Endothelial cell of umbilical vein (primary cell): ENCODE data around the gene SHISA6. TPM values are rescaled to one million over a fixed set of nuclear protein-coding genes. Genes with fewer than 3 reads are reported as not detected.

Source experiments
- BruUV-seq: library from RNA; stranded (reverse); fragments of 400-500 nt; replicated peaks from 2 replicates; lab custom pipeline; 2021; lab: Mats Ljungman, UMichigan
- CTCF ChIA-PET: fragments of 300-600, 350-600 bp; sonication (Branson Sonifier 250); formaldehyde crosslinking; loops from one replicate; lab custom pipeline; 2021; ENCODE audit warnings: antibody characterized with exemption, inconsistent platforms; lab: Charles Lee
- POLR2A ChIA-PET: fragments of 300-600, 350-600 bp; sonication (Branson Sonifier 250); formaldehyde crosslinking; loops from one replicate; lab custom pipeline; 2021; ENCODE audit warnings: antibody characterized with exemption, inconsistent platforms; lab: Charles Lee
- DNase-seq: peaks from one replicate; pipeline ENCODE4 v3.0.0-alpha.2; 2011; ENCODE audit warnings: low read depth, low spot score
- FAIRE-seq: peaks from 2 replicates; lab custom pipeline; 2011; peaks lifted over from hg19 to GRCh38; lab: Jason Lieb, UNC
- H2AFZ ChIP-seq: 2 replicates; pipeline ENCODE4 v1.6.0; 2012; ENCODE audit warnings: low read depth, low read length, control low read depth, inconsistent platforms
- H3K27ac ChIP-seq: 2 replicates; pipeline ENCODE4 v1.5.1; 2011; ENCODE audit warnings: low read depth, mild to moderate bottlenecking, control low read depth, low read length, moderate library complexity; ENCODE audit not compliant: insufficient read depth
- H3K27me3 ChIP-seq, 2 experiments: 2 replicates each; pipeline versions ENCODE4 v1.6.0 to v1.6.1; 2011; ENCODE audit warnings: low read length in 2 of 2, mixed read lengths in 1 of 2; ENCODE audit not compliant: control insufficient read depth in 2 of 2, insufficient read depth in 2 of 2
- H3K36me3 ChIP-seq, 2 experiments: 2 replicates in 1 of 2; 3 replicates in 1 of 2; pipeline ENCODE4 v1.5.1; 2011; ENCODE audit warnings: low read length in 2 of 2, mild to moderate bottlenecking in 1 of 2, moderate library complexity in 1 of 2; ENCODE audit not compliant: control insufficient read depth in 2 of 2, insufficient read depth in 2 of 2; ENCODE audit errors: extremely low read depth in 1 of 2
- H3K4me1 ChIP-seq: 3 replicates; pipeline ENCODE4 v1.5.1; 2011; ENCODE audit warnings: mild to moderate bottlenecking, low read length; ENCODE audit not compliant: control insufficient read depth, insufficient read depth; ENCODE audit errors: extremely low read depth
- H3K4me2 ChIP-seq: 2 replicates; pipeline ENCODE4 v1.6.1; 2011; ENCODE audit warnings: low read length, control low read depth, mixed read lengths; ENCODE audit not compliant: insufficient read depth
- H3K4me3 ChIP-seq, 3 experiments: fragments of 200-600 bp in 1 of 3; sonication (generic), shearing (Covaris generic) in 1 of 3; replicated peaks in 1 of 3; 2 replicates each; pipeline ENCODE4 v1.5.1; 2011 to 2016; ENCODE audit warnings: control low read depth in 3 of 3, low read length in 3 of 3, mild to moderate bottlenecking in 2 of 3, inconsistent platforms in 1 of 3, low read depth in 1 of 3, moderate library complexity in 1 of 3; ENCODE audit not compliant: insufficient read depth in 1 of 3
- H3K79me2 ChIP-seq: 2 replicates; pipeline ENCODE4 v1.6.0; 2012; ENCODE audit warnings: low read length, inconsistent platforms; ENCODE audit not compliant: control insufficient read depth, insufficient read depth
- H3K9ac ChIP-seq: replicated peaks from 2 replicates; pipeline ENCODE3; 2011; ENCODE audit warnings: low read length, control low read depth; ENCODE audit not compliant: insufficient read depth; ENCODE audit errors: extremely low read depth
- H3K9me1 ChIP-seq: replicated peaks from 3 replicates; pipeline ENCODE4 v1.6.0; 2011; ENCODE audit warnings: mild to moderate bottlenecking, low read length; ENCODE audit not compliant: control insufficient read depth, insufficient read depth; ENCODE audit errors: extremely low read depth
- H3K9me3 ChIP-seq: replicated peaks from 2 replicates; pipeline ENCODE4 v1.5.1; 2012; ENCODE audit warnings: low read length, inconsistent platforms; ENCODE audit not compliant: control insufficient read depth, insufficient read depth
- H4K20me1 ChIP-seq: replicated peaks from 2 replicates; pipeline ENCODE3; 2011; ENCODE audit warnings: mild to moderate bottlenecking, low read length; ENCODE audit not compliant: control insufficient read depth, insufficient read depth; ENCODE audit errors: extremely low read depth
- EZH2 ChIP-seq: IDR thresholded peaks from 2 replicates; pipeline ENCODE4 v1.6.1; 2012; ENCODE audit warnings: borderline replicate concordance, low read depth, mild to moderate bottlenecking, moderate library complexity, low read length, inconsistent platforms; ENCODE audit not compliant: severe bottlenecking
- FOS ChIP-seq: IDR thresholded peaks from 2 replicates; pipeline ENCODE4 v1.6.1; 2011; ENCODE audit warnings: mild to moderate bottlenecking, low read length, moderate library complexity, borderline replicate concordance; ENCODE audit not compliant: insufficient read depth
- GATA2 ChIP-seq: IDR thresholded peaks from 2 replicates; pipeline ENCODE4 v1.7.0; 2011; ENCODE audit warnings: low read depth, mild to moderate bottlenecking, moderate library complexity, mixed read lengths, low read length; ENCODE audit not compliant: insufficient read length, insufficient read depth
- JUN ChIP-seq: IDR thresholded peaks from 2 replicates; pipeline ENCODE4 v1.6.1; 2011; ENCODE audit warnings: borderline replicate concordance, low read depth; ENCODE audit not compliant: insufficient read length, insufficient read depth
- MYC ChIP-seq: IDR thresholded peaks from one replicate; pipeline ENCODE4 v1.6.1; 2011; ENCODE audit warnings: mild to moderate bottlenecking, low read depth, low read length
- POLR2A ChIP-seq: IDR thresholded peaks from 2 replicates; pipeline ENCODE4 v1.6.1; 2012; ENCODE audit warnings: low read depth, mild to moderate bottlenecking, control low read depth, low read length
- POLR2AphosphoS5 ChIP-seq: IDR thresholded peaks from 2 replicates; pipeline ENCODE4 v1.6.1; 2012; ENCODE audit warnings: low read depth, mild to moderate bottlenecking, control low read depth, low read length, moderate library complexity; ENCODE audit not compliant: insufficient read depth
- dilution Hi-C: fragments of 300-500 bp; cut with MboI; formaldehyde crosslinking; loops from one replicate; pipeline ENCODE4 v1.15.0; 2019; ENCODE audit warnings: low sequenced_read_pairs; ENCODE audit not compliant: extremely low pct_ligation_motif_present
- intact Hi-C: fragments of 100-400 bp; cut with micrococcal nuclease; formaldehyde crosslinking; loops from one replicate; pipeline ENCODE4 v1.10.0; 2022
- polyA plus RNA-seq, 4 experiments: library from polyadenylated mRNA; depleted of rRNA in 3 of 4; stranded (reverse) in 3 of 4; unstranded in 1 of 4; fragments of >200 nt; gene quantifications; 2 replicates each; pipeline versions ENCODE4 v1.2.1 to v1.2.3, GENCODE V29; 2011 to 2012; ENCODE audit warnings: missing spikeins in 1 of 4
- total RNA-seq: library from RNA; stranded (reverse); gene quantifications from 2 replicates; pipeline ENCODE4 v1.2.3, GENCODE V29; 2021
- TF ChIP-seq, protein P1 (sequence below): IDR thresholded peaks from 2 replicates; pipeline ENCODE4 v1.6.1; 2011; ENCODE audit not compliant: insufficient read depth, insufficient read length
- TF ChIP-seq, protein P2 (sequence below), 2 donors: IDR thresholded peaks; 1 replicate in 1 of 2; 2 replicates in 1 of 2; pipeline ENCODE4 v1.5.1; 2011; ENCODE audit warnings: low read length in 2 of 2, mild to moderate bottlenecking in 2 of 2, moderate library complexity in 2 of 2, control low read depth in 1 of 2, inconsistent platforms in 1 of 2, low read depth in 1 of 2; ENCODE audit not compliant: insufficient read depth in 1 of 2; ENCODE audit errors: extremely low read depth in 1 of 2

Gene SHISA6
- total and polyA plus RNA-seq, 2 donors (not counting 3 experiments of a cell fraction or from before 2014, with no cell fraction given): not detected

DNA sequence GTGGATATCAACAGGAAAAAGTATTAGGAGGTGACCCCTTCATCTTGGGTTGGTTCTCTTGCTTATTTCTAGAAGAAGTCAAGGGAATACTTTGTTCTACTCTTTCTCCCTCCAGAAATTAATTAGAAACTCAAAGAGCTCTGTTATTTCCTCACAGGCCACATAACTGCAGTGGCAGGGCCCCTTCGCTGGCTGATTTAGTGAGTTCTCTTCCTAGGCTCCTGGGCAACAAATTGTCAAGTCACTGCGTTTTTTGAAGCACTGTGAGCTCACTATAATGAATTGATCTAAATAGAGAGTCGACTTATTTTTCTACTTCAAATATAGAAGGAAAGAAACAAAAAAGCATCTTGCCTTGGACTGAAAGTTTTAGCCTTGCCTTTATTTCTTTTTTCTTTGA is 4.8 kb downstream of the SHISA6 start:
- POLR2A ChIA-PET: no interaction called here
- no peak overlapping the region for H3K27ac ChIP-seq
- no peak for DNase-seq
- no peaks in the 10 kb centered on the region for H4K20me1 ChIP-seq
- H3K27me3 ChIP-seq: peaks cover 0 to 3% of the 10 kb centered on the region in 2 experiments
- peaks cover 4% of the 10 kb centered on the region for H3K9me3 ChIP-seq
- CTCF ChIA-PET: no interaction called here
- H3K4me3 ChIP-seq: no peak overlapping the region
- no peaks in the 10 kb centered on the region for H3K79me2 ChIP-seq
- FAIRE-seq: no peak
- H3K4me1 ChIP-seq: no peaks in the 10 kb centered on the region
- no peak overlapping the region for H3K4me2 ChIP-seq
- no peak overlapping the region for H2AFZ ChIP-seq
- dilution Hi-C loops (no loop called here), intact Hi-C loops (no loop called here)
- no peaks in the 10 kb centered on the region for H3K36me3 ChIP-seq
- BruUV-seq: no TSS peak
- no peak for TF ChIP-seq MYC
- TF ChIP-seq EZH2: no peak
- TF ChIP-seq JUN: no peak
- no peak for TF ChIP-seq FOS
- no peak for TF ChIP-seq POLR2A
- TF ChIP-seq, protein P1, sequence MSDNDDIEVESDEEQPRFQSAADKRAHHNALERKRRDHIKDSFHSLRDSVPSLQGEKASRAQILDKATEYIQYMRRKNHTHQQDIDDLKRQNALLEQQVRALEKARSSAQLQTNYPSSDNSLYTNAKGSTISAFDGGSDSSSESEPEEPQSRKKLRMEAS: no peak
- no peak for TF ChIP-seq POLR2AphosphoS5
- TF ChIP-seq, protein P2, sequence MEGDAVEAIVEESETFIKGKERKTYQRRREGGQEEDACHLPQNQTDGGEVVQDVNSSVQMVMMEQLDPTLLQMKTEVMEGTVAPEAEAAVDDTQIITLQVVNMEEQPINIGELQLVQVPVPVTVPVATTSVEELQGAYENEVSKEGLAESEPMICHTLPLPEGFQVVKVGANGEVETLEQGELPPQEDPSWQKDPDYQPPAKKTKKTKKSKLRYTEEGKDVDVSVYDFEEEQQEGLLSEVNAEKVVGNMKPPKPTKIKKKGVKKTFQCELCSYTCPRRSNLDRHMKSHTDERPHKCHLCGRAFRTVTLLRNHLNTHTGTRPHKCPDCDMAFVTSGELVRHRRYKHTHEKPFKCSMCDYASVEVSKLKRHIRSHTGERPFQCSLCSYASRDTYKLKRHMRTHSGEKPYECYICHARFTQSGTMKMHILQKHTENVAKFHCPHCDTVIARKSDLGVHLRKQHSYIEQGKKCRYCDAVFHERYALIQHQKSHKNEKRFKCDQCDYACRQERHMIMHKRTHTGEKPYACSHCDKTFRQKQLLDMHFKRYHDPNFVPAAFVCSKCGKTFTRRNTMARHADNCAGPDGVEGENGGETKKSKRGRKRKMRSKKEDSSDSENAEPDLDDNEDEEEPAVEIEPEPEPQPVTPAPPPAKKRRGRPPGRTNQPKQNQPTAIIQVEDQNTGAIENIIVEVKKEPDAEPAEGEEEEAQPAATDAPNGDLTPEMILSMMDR (IDR thresholded peaks at IDR 0.05; ENCODE audit: extremely low read depth in 1 of 2, insufficient read depth in 1 of 2, low read depth in 1 of 2, low read length in 2 of 2): no peak
- no peak for TF ChIP-seq GATA2
- no peak overlapping the region for H3K9ac ChIP-seq
- no peaks in the 10 kb centered on the region for H3K9me1 ChIP-seq
